B cell (primary cell): ENCODE measurements around the gene GPR137C. TPM values are rescaled to one million over a fixed set of nuclear protein-coding genes. Genes with fewer than 3 reads are reported as not detected.
"Not testable (repeated sequence)": the region's sequence is repeated elsewhere in the genome, so short reads cannot be mapped to it uniquely, and the experiment has no call there.

ENCODE experiments used
- ATAC-seq: fragments of 200-7000 bp; cut with Tn5 transposase; one replicate; pipeline ENCODE4 v1.10.0; 2021; ENCODE audit warnings: low read depth, mild to moderate bottlenecking, moderate number of reproducible peaks, moderate library complexity
- CTCF ChIA-PET: fragments of 350-600 bp; sonication (Branson Sonifier 250); formaldehyde crosslinking; loops from one replicate; lab custom pipeline; 2021; ENCODE audit warnings: antibody characterized with exemption, inconsistent platforms; lab: Charles Lee
- POLR2A ChIA-PET: fragments of 350-600 bp; sonication (Branson Sonifier 250); formaldehyde crosslinking; loops from one replicate; lab custom pipeline; 2021; ENCODE audit warnings: antibody characterized with exemption; lab: Charles Lee
- DNase-seq: peaks from one replicate; pipeline ENCODE4 v3.0.0; 2013
- H2AFZ ChIP-seq: 2 replicates; pipeline ENCODE4 v1.6.1; 2012; ENCODE audit warnings: mild to moderate bottlenecking, low read depth, low read length; ENCODE audit not compliant: insufficient read depth, poor library complexity, severe bottlenecking
- H3K27ac ChIP-seq, 2 donors: 1 replicate in 1 of 2; 2 replicates in 1 of 2; pipeline ENCODE4 v1.5.1; 2012 to 2013; ENCODE audit warnings: low read length in 2 of 2, mild to moderate bottlenecking in 2 of 2, moderate library complexity in 1 of 2
- H3K27me3 ChIP-seq, 4 experiments: fragments of 200-600 bp in 1 of 4; sonication (generic) in 1 of 4; replicated peaks in 1 of 4; 1 replicate in 2 of 4; 2 replicates in 2 of 4; pipeline versions ENCODE4 v1.6.1 to v1.7.0; 2013 to 2016; ENCODE audit warnings: low read length in 3 of 4, mild to moderate bottlenecking in 2 of 4, mixed read lengths in 1 of 4, moderate library complexity in 1 of 4; ENCODE audit not compliant: insufficient read depth in 4 of 4, control insufficient read depth in 3 of 4; ENCODE audit errors: control extremely low read depth in 1 of 4
- H3K36me3 ChIP-seq, 2 experiments: replicated peaks in 1 of 2; 1 replicate in 1 of 2; 2 replicates in 1 of 2; pipeline versions ENCODE4 v1.6.1 to v1.7.1; 2013; ENCODE audit warnings: low read length in 1 of 2; ENCODE audit not compliant: insufficient read depth in 2 of 2, control insufficient read depth in 1 of 2; ENCODE audit errors: control extremely low read depth in 1 of 2, extremely low read depth in 1 of 2
- H3K4me1 ChIP-seq, 2 donors: fragments of 200-600 bp in 1 of 2; sonication (generic) in 1 of 2; 1 replicate in 1 of 2; 2 replicates in 1 of 2; pipeline versions ENCODE4 v1.5.1 to v1.6.1; 2013 to 2017; ENCODE audit warnings: low read length in 2 of 2; ENCODE audit not compliant: control insufficient read depth in 2 of 2, insufficient read depth in 2 of 2
- H3K4me2 ChIP-seq: replicated peaks from 2 replicates; pipeline ENCODE3; 2012; ENCODE audit warnings: mild to moderate bottlenecking, low read depth, low read length; ENCODE audit not compliant: poor library complexity, severe bottlenecking
- H3K4me3 ChIP-seq, 5 experiments: fragments of 200-600 bp in 1 of 5; sonication (generic) in 1 of 5; 1 replicate in 3 of 5; 2 replicates in 2 of 5; pipeline versions ENCODE4 v1.5.1 to v1.7.0; 2011 to 2016; ENCODE audit warnings: low read length in 4 of 5, mild to moderate bottlenecking in 4 of 5, low read depth in 2 of 5, control low read depth in 1 of 5, moderate library complexity in 1 of 5; ENCODE audit not compliant: insufficient read depth in 1 of 5; ENCODE audit errors: control extremely low read depth in 1 of 5, extremely low read depth in 1 of 5
- H3K79me2 ChIP-seq: fragments of 200-600 bp; sonication (generic); one replicate; pipeline ENCODE4 v1.6.0; 2016; ENCODE audit warnings: low read length; ENCODE audit not compliant: control insufficient read depth, insufficient read depth
- H3K9ac ChIP-seq: fragments of 200-600 bp; sonication (generic); 2 replicates; pipeline ENCODE4 v1.6.1; 2017; ENCODE audit warnings: mild to moderate bottlenecking, low read length, moderate library complexity
- H3K9me3 ChIP-seq, 3 donors: one replicate each; pipeline versions ENCODE4 v1.6.1 to v1.7.1; 2013; ENCODE audit warnings: low read length in 2 of 3; ENCODE audit not compliant: control insufficient read depth in 2 of 3, insufficient read depth in 1 of 3; ENCODE audit errors: control extremely low read depth in 1 of 3
- H4K20me1 ChIP-seq: 2 replicates; pipeline ENCODE4 v1.6.0; 2012; ENCODE audit warnings: mild to moderate bottlenecking, low read length; ENCODE audit not compliant: insufficient read depth, control insufficient read depth, poor library complexity, severe bottlenecking
- H3K27ac Mint-ChIP-seq: one replicate; pipeline ENCODE4 v1.8.0; 2021; ENCODE audit warnings: mixed read lengths
- H3K27me3 Mint-ChIP-seq: one replicate; pipeline ENCODE4 v1.8.0; 2021; ENCODE audit warnings: mixed read lengths
- H3K4me1 Mint-ChIP-seq: one replicate; pipeline ENCODE4 v1.8.0; 2021; ENCODE audit warnings: mixed read lengths
- H3K4me3 Mint-ChIP-seq: one replicate; pipeline ENCODE4 v1.8.0; 2021; ENCODE audit warnings: mixed read lengths
- H3K9me3 Mint-ChIP-seq: one replicate; pipeline ENCODE4 v1.8.0; 2022; ENCODE audit warnings: mixed read lengths; ENCODE audit not compliant: insufficient read depth
- EZH2 ChIP-seq: IDR thresholded peaks from 2 replicates; pipeline ENCODE4 v1.6.1; 2012; ENCODE audit warnings: borderline replicate concordance, low read depth, mild to moderate bottlenecking, moderate library complexity, low read length; ENCODE audit not compliant: insufficient read depth, poor library complexity, severe bottlenecking
- WGBS: methylation state at CpG from one replicate; pipeline ENCODE4 v1.1.5; 2013; ENCODE audit warnings: missing lambda C conversion rate; ENCODE audit not compliant: insufficient coverage; 5-methylcytosine and 5-hydroxymethylcytosine counted together
- intact Hi-C: fragments of 100-400 bp; cut with micrococcal nuclease; formaldehyde crosslinking; loops from one replicate; pipeline ENCODE4 v1.10.0; 2022
- polyA plus RNA-seq: library from polyadenylated mRNA; depleted of rRNA; stranded (reverse); fragments of >200 nt; gene quantifications from 2 replicates; pipeline ENCODE4 v1.2.3, GENCODE V29; 2012
- total RNA-seq, 2 donors: library from RNA; stranded (reverse); fragments of 120-200 nt in 1 of 2; gene quantifications; 1 replicate in 1 of 2; 2 replicates in 1 of 2; pipeline versions ENCODE4 v1.2.3 to v1.2.4, GENCODE V29; 2013 to 2022
- TF ChIP-seq, protein P1 (sequence below): fragments of 200-600 bp; IDR thresholded peaks from one replicate; pipeline ENCODE4 v1.8.0; 2022; ENCODE audit warnings: antibody characterized with exemption, mild to moderate bottlenecking

The GPR137C gene
- total and polyA plus RNA-seq, 2 donors (not counting 1 experiment from before 2014, with no cell fraction given), result 0.06 to 0.67 TPM

DNA sequence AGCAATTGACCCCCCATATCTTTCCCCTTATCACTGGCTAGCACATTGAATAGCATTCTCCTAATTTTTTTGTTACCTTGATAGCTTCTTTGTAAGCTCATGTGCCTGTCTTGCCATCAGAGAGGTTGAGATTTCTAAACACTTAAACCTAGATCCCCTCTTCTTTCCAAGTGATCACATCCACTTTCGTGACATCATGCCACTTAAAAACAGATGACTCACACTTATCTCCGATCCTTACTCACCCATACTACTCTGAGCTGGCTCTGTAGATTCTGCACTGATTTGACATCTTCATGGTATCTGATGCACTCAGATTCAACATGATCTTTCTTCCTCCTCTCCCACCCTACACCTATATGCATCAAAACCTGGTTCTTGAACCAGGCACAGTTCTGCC is 10.5 kb downstream of the GPR137C start:
- Histone ChIP-seq H3K27me3 (no peaks in the 10 kb centered on the region), H3K79me2 (no peaks in the 10 kb centered on the region), H4K20me1 (no peaks in the 10 kb centered on the region), H3K9me3 (peaks cover 0 to 5% (median 3%) of the 10 kb centered on the region in 3 donors), H3K4me2 (no peak overlapping the region), H3K36me3 (no peaks in the 10 kb centered on the region), H3K4me1 (no peaks in the 10 kb centered on the region), H3K9ac (no peak overlapping the region), H3K27ac (no peak overlapping the region), H2AFZ (no peak overlapping the region), H3K4me3 (no peak overlapping the region)
- Mint-ChIP-seq H3K9me3 (no peaks in the 10 kb centered on the region), H3K4me1 (no peaks in the 10 kb centered on the region), H3K4me3 (no peak overlapping the region), H3K27ac (no peak overlapping the region), H3K27me3 (peaks cover 7% of the 10 kb centered on the region)
- DNase-seq (no peak), ATAC-seq (no peak)
- ChIA-PET POLR2A (no interaction called here), CTCF (no interaction called here)
- WGBS, result 89% methylated on average over 2 of the region's 2 CpGs
- no peak for TF ChIP-seq EZH2
- TF ChIP-seq, protein P1, sequence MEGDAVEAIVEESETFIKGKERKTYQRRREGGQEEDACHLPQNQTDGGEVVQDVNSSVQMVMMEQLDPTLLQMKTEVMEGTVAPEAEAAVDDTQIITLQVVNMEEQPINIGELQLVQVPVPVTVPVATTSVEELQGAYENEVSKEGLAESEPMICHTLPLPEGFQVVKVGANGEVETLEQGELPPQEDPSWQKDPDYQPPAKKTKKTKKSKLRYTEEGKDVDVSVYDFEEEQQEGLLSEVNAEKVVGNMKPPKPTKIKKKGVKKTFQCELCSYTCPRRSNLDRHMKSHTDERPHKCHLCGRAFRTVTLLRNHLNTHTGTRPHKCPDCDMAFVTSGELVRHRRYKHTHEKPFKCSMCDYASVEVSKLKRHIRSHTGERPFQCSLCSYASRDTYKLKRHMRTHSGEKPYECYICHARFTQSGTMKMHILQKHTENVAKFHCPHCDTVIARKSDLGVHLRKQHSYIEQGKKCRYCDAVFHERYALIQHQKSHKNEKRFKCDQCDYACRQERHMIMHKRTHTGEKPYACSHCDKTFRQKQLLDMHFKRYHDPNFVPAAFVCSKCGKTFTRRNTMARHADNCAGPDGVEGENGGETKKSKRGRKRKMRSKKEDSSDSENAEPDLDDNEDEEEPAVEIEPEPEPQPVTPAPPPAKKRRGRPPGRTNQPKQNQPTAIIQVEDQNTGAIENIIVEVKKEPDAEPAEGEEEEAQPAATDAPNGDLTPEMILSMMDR, result no peak
- intact Hi-C loops, result no loop called here

DNA sequence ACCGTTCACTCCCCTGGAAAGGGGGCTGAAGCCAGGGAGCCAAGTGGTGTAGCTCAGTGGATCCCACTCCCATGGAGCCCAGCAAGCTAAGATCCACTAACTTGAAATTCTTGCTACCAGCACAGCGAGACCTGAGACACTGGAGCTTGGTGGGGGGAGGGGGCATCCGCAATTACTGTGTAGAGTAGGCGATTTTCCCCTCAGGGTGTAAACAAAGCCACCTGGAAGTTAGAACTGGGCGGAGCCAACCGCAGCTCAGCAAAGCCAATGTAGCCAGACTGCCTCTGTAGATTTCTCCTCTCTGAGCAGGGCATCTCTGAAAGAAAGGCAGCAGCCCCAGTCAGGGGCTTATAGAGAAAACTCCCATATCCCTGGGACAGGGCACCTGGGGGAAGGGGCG is 15.8 kb downstream of the GPR137C start:
- CTCF ChIA-PET, POLR2A ChIA-PET, ATAC-seq, H3K79me2 ChIP-seq, H3K9ac ChIP-seq, DNase-seq, H3K27ac Mint-ChIP-seq, H3K4me3 ChIP-seq, H3K4me1 ChIP-seq, H3K4me2 ChIP-seq, H4K20me1 ChIP-seq, H2AFZ ChIP-seq, H3K4me3 Mint-ChIP-seq, H3K4me1 Mint-ChIP-seq, H3K36me3 ChIP-seq, H3K9me3 ChIP-seq, H3K27me3 ChIP-seq, intact Hi-C loops, H3K27ac ChIP-seq: not testable (repeated sequence)
- H3K27me3 Mint-ChIP-seq, result peaks cover 18% of the 10 kb centered on the region
- peaks cover 30% of the 10 kb centered on the region for H3K9me3 Mint-ChIP-seq
- 100% methylated on average over 5 of the region's 7 CpGs for WGBS
